HUES64 (cell line): ENCODE results near the gene TDRD5.

Source experiments
- H3K27ac ChIP-seq: 2 replicates; pipeline ENCODE4 v1.7.0; 2013; ENCODE audit warnings: low read depth, low read length, inconsistent platforms
- H3K27me3 ChIP-seq: 2 replicates; pipeline ENCODE4 v1.6.1; 2013; ENCODE audit warnings: mild to moderate bottlenecking, low read length; ENCODE audit not compliant: insufficient read depth
- H3K36me3 ChIP-seq: 2 replicates; pipeline ENCODE4 v1.6.1; 2013; ENCODE audit warnings: mild to moderate bottlenecking, low read length; ENCODE audit not compliant: insufficient read depth
- H3K4me1 ChIP-seq: 2 replicates; pipeline ENCODE4 v1.6.1; 2013; ENCODE audit warnings: mild to moderate bottlenecking, low read length, moderate library complexity; ENCODE audit not compliant: insufficient read depth
- H3K4me3 ChIP-seq: 2 replicates; pipeline ENCODE4 v1.5.1; 2013; ENCODE audit warnings: mild to moderate bottlenecking, low read length, moderate library complexity
- H3K9ac ChIP-seq: 2 replicates; pipeline ENCODE4 v1.6.1; 2013; ENCODE audit warnings: mild to moderate bottlenecking, low read depth, low read length
- H3K9me3 ChIP-seq: 2 replicates; pipeline ENCODE4 v1.6.1; 2013; ENCODE audit warnings: low read depth, low read length; ENCODE audit not compliant: insufficient read depth
- WGBS: fragments of 150-250, 120-280 bp; methylation state at CpG from one replicate; pipeline ENCODE4 v1.1.7; 2013; ENCODE audit warnings: missing lambda C conversion rate; 5-methylcytosine and 5-hydroxymethylcytosine counted together

TDRD5 gene

GRCh38 chr1:179706339-179706941, 114.8 kb downstream of the TDRD5 start:
- 0% methylated on average over 2 of the region's 3 CpGs for WGBS
- Histone ChIP-seq H3K27ac (no peak overlapping the region), H3K27me3 (no peaks in the 10 kb centered on the region), H3K4me1 (no peaks in the 10 kb centered on the region), H3K9me3 (no peaks in the 10 kb centered on the region), H3K4me3 (no peak overlapping the region), H3K36me3 (no peaks in the 10 kb centered on the region), H3K9ac (no peak overlapping the region)

- Histone ChIP-seq H3K9me3 (no peaks in the 10 kb centered on the region), H3K36me3 (no peaks in the 10 kb centered on the region), H3K27ac (no peak overlapping the region), H3K4me1 (no peaks in the 10 kb centered on the region), H3K9ac (no peak overlapping the region), H3K4me3 (no peak overlapping the region), H3K27me3 (no peaks in the 10 kb centered on the region)
- whole genome bisulfite sequencing = 88% methylated on average over 2 of the region's 2 CpGs
Measured at GRCh38 chr1:179707406-179707805, 115.8 kb downstream of the TDRD5 start.

GRCh38 chr1:179708434-179709195, 117.0 kb downstream of the TDRD5 start:
- Histone ChIP-seq H3K9me3 (0 out of 2 replicates have a peak, but pooled peaks cover 4% of the 10 kb centered on the region), H3K4me3 (no peak overlapping the region), H3K27me3 (no peaks in the 10 kb centered on the region), H3K4me1 (no peaks in the 10 kb centered on the region), H3K36me3 (no peaks in the 10 kb centered on the region), H3K9ac (no peak overlapping the region), H3K27ac (no peak overlapping the region)
- whole genome bisulfite sequencing = 87% methylated on average over 6 of the region's 6 CpGs

- no peak overlapping the region for H3K27ac ChIP-seq
- no peaks in the 10 kb centered on the region for H3K27me3 ChIP-seq
- WGBS = 90% methylated on average over 4 of the region's 5 CpGs
- no peaks in the 10 kb centered on the region for H3K36me3 ChIP-seq
- no peak overlapping the region for H3K9ac ChIP-seq
- H3K9me3 ChIP-seq = peaks cover 13% of the 10 kb centered on the region
- no peak overlapping the region for H3K4me3 ChIP-seq
- no peaks in the 10 kb centered on the region for H3K4me1 ChIP-seq
Measured at GRCh38 chr1:179709841-179710329, 118.3 kb downstream of the TDRD5 start.

GRCh38 chr1:179714159-179714558, 122.5 kb downstream of the TDRD5 start:
- H3K4me3 ChIP-seq = no peak overlapping the region
- no peak overlapping the region for H3K27ac ChIP-seq
- peaks cover 30% of the 10 kb centered on the region for H3K9me3 ChIP-seq
- H3K4me1 ChIP-seq = no peaks in the 10 kb centered on the region
- H3K27me3 ChIP-seq = no peaks in the 10 kb centered on the region
- WGBS = 93% methylated on average over 1 of the region's 1 CpG
- no peak overlapping the region for H3K9ac ChIP-seq
- H3K36me3 ChIP-seq = no peaks in the 10 kb centered on the region

- Histone ChIP-seq H3K27me3 (no peaks in the 10 kb centered on the region), H3K9me3 (peaks cover 30% of the 10 kb centered on the region), H3K4me1 (no peaks in the 10 kb centered on the region)
Measured at GRCh38 chr1:179714623-179715022, 123.0 kb downstream of the TDRD5 start.

GRCh38 chr1:179719272-179719671, 127.6 kb downstream of the TDRD5 start:
- Histone ChIP-seq H3K27ac (no peak overlapping the region), H3K36me3 (no peaks in the 10 kb centered on the region), H3K4me3 (no peak overlapping the region), H3K27me3 (no peaks in the 10 kb centered on the region), H3K4me1 (no peaks in the 10 kb centered on the region), H3K9me3 (peaks cover 30% of the 10 kb centered on the region), H3K9ac (no peak overlapping the region)

More at GRCh38 chr1:179714623-179715022, 123.0 kb downstream of the TDRD5 start:
- H3K9ac ChIP-seq = no peak overlapping the region
- H3K36me3 ChIP-seq = no peaks in the 10 kb centered on the region
- H3K4me3 ChIP-seq = no peak overlapping the region
- H3K27ac ChIP-seq = no peak overlapping the region

GRCh38 chr1:179728271-179728670, 136.6 kb downstream of the TDRD5 start:
- Histone ChIP-seq H3K9ac (no peak overlapping the region), H3K4me1 (no peaks in the 10 kb centered on the region), H3K36me3 (no peaks in the 10 kb centered on the region), H3K4me3 (no peak overlapping the region), H3K9me3 (no peaks in the 10 kb centered on the region), H3K27me3 (no peaks in the 10 kb centered on the region), H3K27ac (no peak overlapping the region)
- 35% methylated on average over 2 of the region's 2 CpGs for WGBS

- Histone ChIP-seq H3K9me3 (no peaks in the 10 kb centered on the region), H3K4me1 (no peaks in the 10 kb centered on the region), H3K36me3 (no peaks in the 10 kb centered on the region), H3K9ac (no peak overlapping the region), H3K4me3 (no peak overlapping the region), H3K27ac (no peak overlapping the region), H3K27me3 (no peaks in the 10 kb centered on the region)
- 81% methylated on average over 4 of the region's 4 CpGs for WGBS
Measured at GRCh38 chr1:179729881-179730280, 138.2 kb downstream of the TDRD5 start.

GRCh38 chr1:179731643-179732042, 140.0 kb downstream of the TDRD5 start:
- Histone ChIP-seq H3K27ac (no peak overlapping the region), H3K4me3 (no peak overlapping the region), H3K36me3 (no peaks in the 10 kb centered on the region), H3K4me1 (no peaks in the 10 kb centered on the region), H3K9ac (no peak overlapping the region), H3K27me3 (no peaks in the 10 kb centered on the region), H3K9me3 (no peaks in the 10 kb centered on the region)
- WGBS = 97% methylated on average over 4 of the region's 4 CpGs
